ENCODE results near the gene ASTN2. TPM values are rescaled to one million over a fixed set of nuclear protein-coding genes. Genes with fewer than 3 reads are reported as not detected.

Gene ASTN2
- total RNA-seq, 1 experiment from 2014 or later, result 7.4 TPM

GRCh38 chr9:116943970-116944369 is 470.9 kb downstream of the ASTN2 start:
- Histone ChIP-seq H3K27me3 (ENCODE audit: control insufficient read depth, insufficient read depth, low read length) (no peaks in the 10 kb centered on the region), H3K36me3 (replicated peaks; ENCODE audit: control insufficient read depth, insufficient read depth, low read length) (no peaks in the 10 kb centered on the region), H3K4me3 (ENCODE audit: insufficient read depth, low read depth, low read length) (no peak overlapping the region)
- no peak for DNase-seq

- Histone ChIP-seq H3K36me3 (replicated peaks; ENCODE audit: control insufficient read depth, insufficient read depth, low read length) (no peaks in the 10 kb centered on the region), H3K4me3 (ENCODE audit: insufficient read depth, low read depth, low read length) (no peak overlapping the region), H3K27me3 (ENCODE audit: control insufficient read depth, insufficient read depth, low read length) (no peaks in the 10 kb centered on the region)
- DNase-seq, result no peak
These were observed 472.2 kb downstream of the ASTN2 start for GRCh38 chr9:116942593-116943061.

- Histone ChIP-seq H3K27me3 (ENCODE audit: control insufficient read depth, insufficient read depth, low read length) (no peaks in the 10 kb centered on the region), H3K36me3 (replicated peaks; ENCODE audit: control insufficient read depth, insufficient read depth, low read length) (no peaks in the 10 kb centered on the region), H3K4me3 (ENCODE audit: insufficient read depth, low read depth, low read length) (no peak overlapping the region)
- no peak for DNase-seq
These were observed 473.6 kb downstream of the ASTN2 start for GRCh38 chr9:116941266-116941665.

- no peak overlapping the region for H3K4me3 ChIP-seq (ENCODE audit: insufficient read depth, low read depth, low read length)
- no peaks in the 10 kb centered on the region for H3K27me3 ChIP-seq (ENCODE audit: control insufficient read depth, insufficient read depth, low read length)
- no peaks in the 10 kb centered on the region for H3K36me3 ChIP-seq (replicated peaks; ENCODE audit: control insufficient read depth, insufficient read depth, low read length)
- DNase-seq, result no peak
These were observed 474.1 kb downstream of the ASTN2 start for GRCh38 chr9:116940614-116941215.

GRCh38 chr9:116939614-116940013 is 475.2 kb downstream of the ASTN2 start:
- no peaks in the 10 kb centered on the region for H3K36me3 ChIP-seq (replicated peaks; ENCODE audit: control insufficient read depth, insufficient read depth, low read length)
- H3K27me3 ChIP-seq (ENCODE audit: control insufficient read depth, insufficient read depth, low read length), result no peaks in the 10 kb centered on the region
- no peak overlapping the region for H3K4me3 ChIP-seq (ENCODE audit: insufficient read depth, low read depth, low read length)
- no peak for DNase-seq

- Histone ChIP-seq H3K27me3 (ENCODE audit: control insufficient read depth, insufficient read depth, low read length) (no peaks in the 10 kb centered on the region), H3K4me3 (ENCODE audit: insufficient read depth, low read depth, low read length) (no peak overlapping the region), H3K36me3 (replicated peaks; ENCODE audit: control insufficient read depth, insufficient read depth, low read length) (no peaks in the 10 kb centered on the region)
- DNase-seq, result no peak
These were observed 475.7 kb downstream of the ASTN2 start for GRCh38 chr9:116939161-116939560.

GRCh38 chr9:116937361-116937760 is 477.5 kb downstream of the ASTN2 start:
- H3K4me3 ChIP-seq (ENCODE audit: insufficient read depth, low read depth, low read length), result no peak overlapping the region
- no peaks in the 10 kb centered on the region for H3K27me3 ChIP-seq (ENCODE audit: control insufficient read depth, insufficient read depth, low read length)
- DNase-seq, result no peak
- H3K36me3 ChIP-seq (replicated peaks; ENCODE audit: control insufficient read depth, insufficient read depth, low read length), result no peaks in the 10 kb centered on the region

GRCh38 chr9:116935149-116935897 is 479.5 kb downstream of the ASTN2 start:
- no peak for DNase-seq
- Histone ChIP-seq H3K27me3 (ENCODE audit: control insufficient read depth, insufficient read depth, low read length) (no peaks in the 10 kb centered on the region), H3K36me3 (replicated peaks; ENCODE audit: control insufficient read depth, insufficient read depth, low read length) (no peaks in the 10 kb centered on the region), H3K4me3 (ENCODE audit: insufficient read depth, low read depth, low read length) (no peak overlapping the region)

GRCh38 chr9:116934131-116934530 is 480.7 kb downstream of the ASTN2 start:
- no peak for DNase-seq
- H3K4me3 ChIP-seq (ENCODE audit: insufficient read depth, low read depth, low read length), result no peak overlapping the region
- no peaks in the 10 kb centered on the region for H3K36me3 ChIP-seq (replicated peaks; ENCODE audit: control insufficient read depth, insufficient read depth, low read length)
- no peaks in the 10 kb centered on the region for H3K27me3 ChIP-seq (ENCODE audit: control insufficient read depth, insufficient read depth, low read length)

GRCh38 chr9:116933251-116933650 is 481.6 kb downstream of the ASTN2 start:
- no peak for DNase-seq
- Histone ChIP-seq H3K4me3 (ENCODE audit: insufficient read depth, low read depth, low read length) (no peak overlapping the region), H3K27me3 (ENCODE audit: control insufficient read depth, insufficient read depth, low read length) (no peaks in the 10 kb centered on the region), H3K36me3 (replicated peaks; ENCODE audit: control insufficient read depth, insufficient read depth, low read length) (no peaks in the 10 kb centered on the region)

GRCh38 chr9:116929621-116930020 is 485.2 kb downstream of the ASTN2 start:
- Histone ChIP-seq H3K4me3 (ENCODE audit: insufficient read depth, low read depth, low read length) (no peak overlapping the region), H3K27me3 (ENCODE audit: control insufficient read depth, insufficient read depth, low read length) (no peaks in the 10 kb centered on the region), H3K36me3 (replicated peaks; ENCODE audit: control insufficient read depth, insufficient read depth, low read length) (no peaks in the 10 kb centered on the region)
- DNase-seq, result no peak

- no peak overlapping the region for H3K4me3 ChIP-seq (ENCODE audit: insufficient read depth, low read depth, low read length)
- no peaks in the 10 kb centered on the region for H3K36me3 ChIP-seq (replicated peaks; ENCODE audit: control insufficient read depth, insufficient read depth, low read length)
- peak; percentile 30 for DNase-seq
- H3K27me3 ChIP-seq (ENCODE audit: control insufficient read depth, insufficient read depth, low read length), result no peaks in the 10 kb centered on the region
These were observed 486.0 kb downstream of the ASTN2 start for GRCh38 chr9:116928884-116929283.

- no peak for DNase-seq
- Histone ChIP-seq H3K27me3 (ENCODE audit: control insufficient read depth, insufficient read depth, low read length) (no peaks in the 10 kb centered on the region), H3K4me3 (ENCODE audit: insufficient read depth, low read depth, low read length) (no peak overlapping the region), H3K36me3 (replicated peaks; ENCODE audit: control insufficient read depth, insufficient read depth, low read length) (no peaks in the 10 kb centered on the region)
These were observed 486.6 kb downstream of the ASTN2 start for GRCh38 chr9:116928289-116928688.

- Histone ChIP-seq H3K27me3 (ENCODE audit: control insufficient read depth, insufficient read depth, low read length) (no peaks in the 10 kb centered on the region), H3K4me3 (ENCODE audit: insufficient read depth, low read depth, low read length) (no peak overlapping the region)
- DNase-seq, result no peak
These were observed 487.1 kb downstream of the ASTN2 start for GRCh38 chr9:116927726-116928125.

GRCh38 chr9:116925121-116925520 is 489.7 kb downstream of the ASTN2 start:
- Histone ChIP-seq H3K4me3 (ENCODE audit: insufficient read depth, low read depth, low read length) (no peak overlapping the region), H3K36me3 (replicated peaks; ENCODE audit: control insufficient read depth, insufficient read depth, low read length) (no peaks in the 10 kb centered on the region), H3K27me3 (ENCODE audit: control insufficient read depth, insufficient read depth, low read length) (no peaks in the 10 kb centered on the region)
- no peak for DNase-seq

More at GRCh38 chr9:116927726-116928125, 487.1 kb downstream of the ASTN2 start:
- no peaks in the 10 kb centered on the region for H3K36me3 ChIP-seq (replicated peaks; ENCODE audit: control insufficient read depth, insufficient read depth, low read length)

Measured in H7 (cell line).